H1 (cell line): Measurements from ENCODE around the gene SPECC1. TPM values are rescaled to one million over a fixed set of nuclear protein-coding genes. Genes with fewer than 3 reads are reported as not detected.

Experiments
- CBX5 ChIP-seq: fragments of 300-800, 300-1000 bp; sonication (generic); IDR thresholded peaks from 2 replicates; pipeline ENCODE4 v1.7.1; 2016; ENCODE audit warnings: antibody characterized with exemption, low read length, low read depth
- KDM1A ChIP-seq: fragments of 200-600, 300-600 bp; sonication (generic); IDR thresholded peaks from 2 replicates; pipeline ENCODE4 v1.7.1; 2016; ENCODE audit warnings: mild to moderate bottlenecking, low read length, borderline replicate concordance
- polyA plus RNA-seq, 7 experiments: library from polyadenylated mRNA; depleted of rRNA in 3 of 7; stranded (reverse) in 5 of 7; unstranded in 2 of 7; fragments of >200 nt in 5 of 7; fragments of 200-250 nt in 2 of 7; gene quantifications; 1 replicate in 5 of 7; 2 replicates in 1 of 7; 4 replicates in 1 of 7; pipeline versions ENCODE4 v1.2.1 to v1.2.3, GENCODE V29; 2011 to 2013; ENCODE audit warnings: missing spikeins in 2 of 7, mixed read lengths in 2 of 7
- total RNA-seq: library from RNA; stranded (reverse); fragmentation: NEBNext Ultra II Directional; extraction: Animal tissue kit (Norgen Biotek cat#: 25700); gene quantifications from 2 replicates; pipeline ENCODE4 v1.2.1, GENCODE V29; 2021

SPECC1 gene
- total and polyA plus RNA-seq, 2 of the 8 experiments (the other 6 are each of a cell fraction or from before 2014, with no cell fraction given), result 35.8 to 87.9 TPM

- TF ChIP-seq CBX5 (no peak), KDM1A (no peak)
Measured at GRCh38 chr17:20313891-20314290, 304.7 kb downstream of the SPECC1 start (continued).
